ENCODE data around the gene ADARB2. TPM values are rescaled to one million over a fixed set of nuclear protein-coding genes. Genes with fewer than 3 reads are reported as not detected.

The ADARB2 gene
- total RNA-seq, 1 experiment from 2014 or later: not detected

DNA sequence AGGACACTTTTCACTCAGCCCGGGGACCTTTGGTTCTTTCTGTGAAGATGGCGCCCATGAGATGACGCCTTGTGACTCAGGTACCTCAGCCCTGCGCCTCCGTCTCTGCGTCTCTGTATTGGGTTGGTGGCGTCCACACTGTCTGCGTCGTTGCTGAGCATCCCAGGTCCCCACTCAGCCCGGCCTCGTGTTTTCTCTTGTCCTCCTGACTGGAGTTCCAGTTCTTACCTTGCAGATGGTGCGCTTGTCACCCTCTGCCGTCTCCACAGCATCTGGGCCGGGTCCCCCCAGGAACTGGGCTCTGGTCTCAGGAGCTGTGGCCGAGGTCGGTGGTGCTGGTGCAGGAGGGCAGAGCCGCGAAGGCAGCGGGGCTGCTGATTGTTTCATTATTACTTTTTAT is 530.7 kb downstream of the ADARB2 start:
- H3K9me3 Mint-ChIP-seq (ENCODE audit: low read depth, unreplicated experiment): no peaks in the 10 kb centered on the region
- no peaks in the 10 kb centered on the region for H3K4me1 Mint-ChIP-seq (ENCODE audit: low read depth, unreplicated experiment)
- no peaks in the 10 kb centered on the region for H3K36me3 Mint-ChIP-seq (ENCODE audit: insufficient read depth, unreplicated experiment)
- H3K27ac Mint-ChIP-seq (ENCODE audit: unreplicated experiment): no peak overlapping the region
- no peak for DNase-seq
- BruUV-seq (replicated peaks): no TSS peak
- intact Hi-C loops (cut with micrococcal nuclease; ENCODE audit: unreplicated experiment): no loop called here
- H3K4me3 Mint-ChIP-seq (ENCODE audit: low read depth, unreplicated experiment): no peak overlapping the region
- peaks cover 27% of the 10 kb centered on the region for H3K27me3 Mint-ChIP-seq (ENCODE audit: unreplicated experiment)
- CTCF ChIA-PET: no interaction called here
- TF ChIP-seq, protein P1, sequence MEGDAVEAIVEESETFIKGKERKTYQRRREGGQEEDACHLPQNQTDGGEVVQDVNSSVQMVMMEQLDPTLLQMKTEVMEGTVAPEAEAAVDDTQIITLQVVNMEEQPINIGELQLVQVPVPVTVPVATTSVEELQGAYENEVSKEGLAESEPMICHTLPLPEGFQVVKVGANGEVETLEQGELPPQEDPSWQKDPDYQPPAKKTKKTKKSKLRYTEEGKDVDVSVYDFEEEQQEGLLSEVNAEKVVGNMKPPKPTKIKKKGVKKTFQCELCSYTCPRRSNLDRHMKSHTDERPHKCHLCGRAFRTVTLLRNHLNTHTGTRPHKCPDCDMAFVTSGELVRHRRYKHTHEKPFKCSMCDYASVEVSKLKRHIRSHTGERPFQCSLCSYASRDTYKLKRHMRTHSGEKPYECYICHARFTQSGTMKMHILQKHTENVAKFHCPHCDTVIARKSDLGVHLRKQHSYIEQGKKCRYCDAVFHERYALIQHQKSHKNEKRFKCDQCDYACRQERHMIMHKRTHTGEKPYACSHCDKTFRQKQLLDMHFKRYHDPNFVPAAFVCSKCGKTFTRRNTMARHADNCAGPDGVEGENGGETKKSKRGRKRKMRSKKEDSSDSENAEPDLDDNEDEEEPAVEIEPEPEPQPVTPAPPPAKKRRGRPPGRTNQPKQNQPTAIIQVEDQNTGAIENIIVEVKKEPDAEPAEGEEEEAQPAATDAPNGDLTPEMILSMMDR (IDR thresholded peaks at IDR 0.05; ENCODE audit: unreplicated experiment): no peak

DNA sequence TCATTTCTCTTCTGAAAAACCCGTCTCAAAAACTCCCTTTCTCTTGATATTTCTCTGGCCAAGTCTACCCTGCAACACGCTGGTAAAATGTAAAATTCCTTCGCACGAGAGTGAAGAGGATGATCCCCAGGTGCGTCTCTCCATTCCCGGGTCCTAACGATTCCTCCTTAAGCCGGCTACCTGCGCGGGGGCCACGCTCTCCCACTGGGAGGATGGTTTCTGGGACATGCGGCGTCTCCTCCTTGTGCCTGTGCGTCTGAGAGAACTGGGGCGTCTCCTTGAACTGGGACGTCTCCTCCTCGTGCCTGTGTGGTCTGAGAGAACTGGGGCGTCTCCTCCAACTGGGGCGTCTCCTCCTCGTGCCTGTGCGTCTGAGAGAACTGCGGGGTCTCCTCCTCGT is 531.2 kb downstream of the ADARB2 start:
- no TSS peak for BruUV-seq (replicated peaks)
- CTCF ChIA-PET: no interaction called here

DNA sequence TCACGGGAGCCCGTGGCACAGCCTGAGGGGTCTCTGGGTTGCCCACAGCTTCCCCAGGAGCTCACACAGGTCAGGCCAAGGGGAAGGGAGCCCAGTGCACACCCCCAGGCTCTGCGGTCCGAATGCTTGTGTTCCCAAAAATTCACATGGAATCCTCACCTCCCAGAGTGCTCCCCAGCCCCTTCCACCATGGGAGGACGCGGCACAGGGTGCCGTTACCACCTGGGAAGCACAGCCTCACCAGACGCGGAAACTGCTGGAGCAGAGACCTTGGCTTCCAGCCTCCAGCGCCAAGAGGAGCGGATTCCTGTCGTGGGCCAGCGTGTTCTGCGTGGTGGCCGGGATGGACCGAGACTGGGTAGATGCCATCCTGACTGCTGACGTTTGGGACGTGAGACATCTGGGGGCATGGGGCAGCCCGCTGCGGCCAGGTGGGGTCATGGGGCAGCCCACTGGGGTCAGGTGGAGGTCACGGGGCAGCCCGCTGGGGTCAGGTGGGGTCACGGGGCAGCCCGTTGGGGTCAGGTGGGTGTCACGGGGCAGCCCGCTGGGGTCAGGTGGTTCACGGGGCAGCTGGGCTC is 531.8 kb downstream of the ADARB2 start:
- H3K4me3 Mint-ChIP-seq (ENCODE audit: low read depth, unreplicated experiment): no peak overlapping the region
- no peaks in the 10 kb centered on the region for H3K36me3 Mint-ChIP-seq (ENCODE audit: insufficient read depth, unreplicated experiment)
- CTCF ChIA-PET: no interaction called here
- peaks cover 22% of the 10 kb centered on the region for H3K27me3 Mint-ChIP-seq (ENCODE audit: unreplicated experiment)
- TF ChIP-seq, protein P1 (IDR thresholded peaks at IDR 0.05; ENCODE audit: unreplicated experiment): no peak
- BruUV-seq (replicated peaks): no TSS peak
- no peaks in the 10 kb centered on the region for H3K4me1 Mint-ChIP-seq (ENCODE audit: low read depth, unreplicated experiment)
- no peak for DNase-seq
- intact Hi-C loops (cut with micrococcal nuclease; ENCODE audit: unreplicated experiment): no loop called here
- no peak overlapping the region for H3K27ac Mint-ChIP-seq (ENCODE audit: unreplicated experiment)
- no peaks in the 10 kb centered on the region for H3K9me3 Mint-ChIP-seq (ENCODE audit: low read depth, unreplicated experiment)

More for the DNA sequence above, 531.2 kb downstream of the ADARB2 start:
- H3K36me3 Mint-ChIP-seq (ENCODE audit: insufficient read depth, unreplicated experiment): no peaks in the 10 kb centered on the region
- H3K4me1 Mint-ChIP-seq (ENCODE audit: low read depth, unreplicated experiment): no peaks in the 10 kb centered on the region
- H3K27ac Mint-ChIP-seq (ENCODE audit: unreplicated experiment): no peak overlapping the region
- peaks cover 27% of the 10 kb centered on the region for H3K27me3 Mint-ChIP-seq (ENCODE audit: unreplicated experiment)
- H3K9me3 Mint-ChIP-seq (ENCODE audit: low read depth, unreplicated experiment): no peaks in the 10 kb centered on the region
- DNase-seq: no peak
- TF ChIP-seq, protein P1 (IDR thresholded peaks at IDR 0.05; ENCODE audit: unreplicated experiment): no peak
- H3K4me3 Mint-ChIP-seq (ENCODE audit: low read depth, unreplicated experiment): no peak overlapping the region
- intact Hi-C loops (cut with micrococcal nuclease; ENCODE audit: unreplicated experiment): no loop called here

DNA sequence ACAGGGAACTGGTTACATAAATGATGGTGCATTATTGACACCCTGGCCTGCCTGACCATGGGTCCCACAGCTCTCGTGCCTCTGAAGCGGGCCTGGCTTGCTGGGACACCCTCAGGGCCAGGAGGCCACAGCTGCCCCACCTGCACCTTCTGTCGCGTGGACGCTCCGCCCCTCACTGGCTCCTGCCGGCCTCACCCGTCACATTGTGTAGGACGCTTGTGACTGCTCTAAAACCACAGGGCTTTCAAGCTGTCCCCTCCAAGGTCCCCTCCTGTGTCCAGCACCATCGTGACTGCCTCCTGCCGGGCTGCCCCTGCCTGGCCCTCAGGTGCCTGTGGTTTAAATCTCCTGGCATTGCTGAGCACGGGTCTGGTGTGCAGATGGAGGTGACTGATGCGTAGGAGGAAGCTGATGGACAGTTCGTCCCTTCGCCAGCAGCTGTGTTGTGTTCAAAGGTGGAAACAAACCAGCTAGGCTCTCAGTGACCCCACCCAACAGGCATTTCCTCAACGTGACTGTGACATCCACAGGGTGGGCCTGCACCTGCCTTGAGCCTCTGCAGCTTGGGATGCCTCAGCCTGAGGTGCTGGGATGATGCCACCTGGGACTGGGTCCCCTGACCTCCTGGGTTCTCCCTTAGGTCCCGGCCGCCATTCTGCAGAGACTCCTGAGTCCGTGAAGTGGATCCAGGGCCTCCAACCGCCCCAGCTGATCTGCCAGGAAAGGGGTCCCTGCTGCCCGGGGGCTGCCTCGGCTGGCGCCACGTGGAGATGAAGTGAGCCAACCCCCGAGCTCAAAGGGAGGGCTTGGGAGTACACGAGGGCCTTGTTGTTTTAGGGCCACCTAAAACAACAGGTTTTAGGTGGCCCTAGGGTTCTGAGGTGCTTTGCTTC is 532.6 kb downstream of the ADARB2 start:
- no peaks in the 10 kb centered on the region for H3K9me3 Mint-ChIP-seq (ENCODE audit: low read depth, unreplicated experiment)
- no peak for DNase-seq
- CTCF ChIA-PET: interaction anchor here (0.6 kb wide), 1 partner anchor 1608 kb away, joined by 3 read pairs; no protein-coding TSS in a partner anchor
- TF ChIP-seq, protein P1 (IDR thresholded peaks at IDR 0.05; ENCODE audit: unreplicated experiment): no peak
- H3K36me3 Mint-ChIP-seq (ENCODE audit: insufficient read depth, unreplicated experiment): no peaks in the 10 kb centered on the region
- no peak overlapping the region for H3K4me3 Mint-ChIP-seq (ENCODE audit: low read depth, unreplicated experiment)
- intact Hi-C loops (cut with micrococcal nuclease; ENCODE audit: unreplicated experiment): no loop called here
- H3K27ac Mint-ChIP-seq (ENCODE audit: unreplicated experiment): no peak overlapping the region
- no peaks in the 10 kb centered on the region for H3K4me1 Mint-ChIP-seq (ENCODE audit: low read depth, unreplicated experiment)
- no TSS peak for BruUV-seq (replicated peaks)
- peaks cover 14% of the 10 kb centered on the region for H3K27me3 Mint-ChIP-seq (ENCODE audit: unreplicated experiment)

Data from Calu3 (cell line).